Measurements from ENCODE around the gene ACKR2. TPM values are rescaled to one million over a fixed set of nuclear protein-coding genes. Genes with fewer than 3 reads are reported as not detected.

Gene ACKR2
- total and polyA plus RNA-seq, 2 of the 13 experiments (the other 11 are each of a cell fraction or from before 2014, with no cell fraction given), result 1.1 to 1.9 TPM

DNA sequence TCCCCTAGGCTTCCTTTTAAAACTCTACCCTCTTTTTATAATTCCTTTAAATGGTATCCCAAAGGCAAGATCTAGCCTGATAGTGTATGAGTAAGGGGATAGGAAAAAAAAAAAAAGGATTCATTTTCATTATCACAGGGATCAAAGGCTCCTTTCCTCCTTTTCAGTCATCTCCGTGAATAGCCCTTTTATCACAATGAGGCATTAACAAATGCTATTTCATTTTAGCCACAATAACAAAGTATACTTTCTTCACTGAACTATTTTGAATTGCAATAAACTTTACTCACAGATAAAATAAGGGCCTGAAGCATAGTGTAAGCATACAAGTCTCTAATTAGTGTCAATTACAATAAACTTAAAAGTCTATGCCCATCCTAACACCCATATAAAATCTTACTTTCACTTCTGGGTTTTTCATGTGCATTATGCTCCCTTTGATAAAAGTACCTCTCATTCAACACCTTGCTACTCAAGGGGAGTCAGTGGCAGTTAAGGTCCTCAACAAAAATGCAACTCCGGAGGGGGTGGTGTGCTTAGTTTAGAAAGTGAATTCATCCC lies 13.5 kb upstream of the ACKR2 start:
- 96% methylated on average over 2 of the region's 2 CpGs for WGBS (ENCODE audit: low lambda C conversion rate)
- TF ChIP-seq BHLHE40 (IDR thresholded peaks at IDR 0.05; ENCODE audit: low read length) (no peak), GZF1 (CRISPR knock-in tag; IDR thresholded peaks at IDR 0.05) (no peak), HOXA5 (CRISPR knock-in tag; IDR thresholded peaks at IDR 0.05) (no peak), ZNF841 (CRISPR knock-in tag; IDR thresholded peaks at IDR 0.05; ENCODE audit: borderline replicate concordance) (no peak), SRSF1 (optimal IDR thresholded peaks at IDR 0.05; ENCODE audit: low read depth, low read length) (no peak)
- TF ChIP-seq, protein P1, sequence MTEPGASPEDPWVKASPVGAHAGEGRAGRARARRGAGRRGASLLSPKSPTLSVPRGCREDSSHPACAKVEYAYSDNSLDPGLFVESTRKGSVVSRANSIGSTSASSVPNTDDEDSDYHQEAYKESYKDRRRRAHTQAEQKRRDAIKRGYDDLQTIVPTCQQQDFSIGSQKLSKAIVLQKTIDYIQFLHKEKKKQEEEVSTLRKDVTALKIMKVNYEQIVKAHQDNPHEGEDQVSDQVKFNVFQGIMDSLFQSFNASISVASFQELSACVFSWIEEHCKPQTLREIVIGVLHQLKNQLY (CRISPR knock-in tag; IDR thresholded peaks at IDR 0.05), result no peak
- no peak for DNase-seq (ENCODE audit: low spot score)
- Histone ChIP-seq H3K4me2 (ENCODE audit: low read depth, low read length) (no peak overlapping the region), H3K36me3 (replicated peaks in 1 of 2; ENCODE audit: control insufficient read depth in 1 of 2, insufficient read depth in 2 of 2, low read length in 2 of 2) (peaks cover 7 to 14% of the 10 kb centered on the region in 2 experiments), H3K4me3 (replicated peaks in 1 of 3; ENCODE audit: insufficient read depth in 1 of 3, low read depth in 2 of 3, low read length in 3 of 3) (no peak overlapping the region), H3K9me3 (ENCODE audit: low read length) (peaks cover 3% of the 10 kb centered on the region; the same call in 1 of the 2 replicates), H3K27me3 (ENCODE audit: control insufficient read depth in 1 of 2, insufficient read depth in 2 of 2, low read length in 2 of 2) (no peaks in the 10 kb centered on the region), H2AFZ (ENCODE audit: low read length) (no peak overlapping the region), H3K9ac (ENCODE audit: insufficient read depth, low read depth, low read length) (no peak overlapping the region), H3K27ac (ENCODE audit: extremely low read length, insufficient read depth, low read length) (no peak overlapping the region), H3K4me1 (ENCODE audit: insufficient read depth, low read length) (peaks cover 23% of the 10 kb centered on the region), H3K79me2 (ENCODE audit: insufficient read depth, low read length) (peaks cover 51% of the 10 kb centered on the region), H4K20me1 (ENCODE audit: insufficient read depth, low read length) (no peaks in the 10 kb centered on the region)
- intact Hi-C loops (cut with micrococcal nuclease; ENCODE audit: unreplicated experiment), result no loop called here
- FAIRE-seq, result no peak
- ChIA-PET POLR2A (interaction anchor here (1.4 to 4.5 kb wide), 2 partner anchors 9 to 25 kb away, joined by 5 to 40 read pairs; partner anchors contain the start of gene HIGD1A), CTCF (ENCODE audit: low intra/inter-chr PET ratio, low total read pairs) (interaction anchor here (0.7 kb wide), 1 partner anchor 546 kb away, joined by 3 read pairs; no protein-coding TSS in a partner anchor)
- no peak for ATAC-seq
- in situ Hi-C loops (cut with HindIII; ENCODE audit: extremely low pct_ligation_motif_present, low pct_unique_long_range_greater_than_20kb), result no loop called here
- TSS peak; percentile 16 for BruUV-seq (replicated peaks)

DNA sequence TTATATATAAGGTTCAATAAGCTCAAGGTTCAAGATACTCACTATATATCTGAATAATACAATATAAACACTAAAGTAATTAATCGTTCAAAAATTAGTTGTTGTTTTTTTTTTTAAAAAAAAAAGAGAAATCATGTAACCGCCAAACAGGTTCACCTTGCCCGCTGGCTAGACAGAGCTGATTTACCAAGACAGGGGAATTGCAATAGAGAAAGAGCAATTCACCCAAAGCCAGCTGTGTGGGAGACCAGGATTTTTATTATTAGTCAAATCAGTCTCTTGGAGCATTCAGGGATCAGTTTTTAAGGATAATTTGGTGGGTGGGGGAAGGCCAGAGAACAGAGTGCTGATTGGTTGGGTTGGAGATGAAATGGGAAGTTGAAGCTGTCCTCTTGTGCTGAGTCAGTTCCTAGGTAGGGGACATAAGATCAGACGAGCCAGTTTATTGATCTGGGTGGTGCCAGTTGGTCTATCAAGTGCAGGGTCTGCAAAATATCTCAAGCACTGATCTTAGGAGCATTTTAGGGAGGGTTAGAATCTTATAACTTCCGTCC lies 12.8 kb upstream of the ACKR2 start:
- TF ChIP-seq, protein P2, sequence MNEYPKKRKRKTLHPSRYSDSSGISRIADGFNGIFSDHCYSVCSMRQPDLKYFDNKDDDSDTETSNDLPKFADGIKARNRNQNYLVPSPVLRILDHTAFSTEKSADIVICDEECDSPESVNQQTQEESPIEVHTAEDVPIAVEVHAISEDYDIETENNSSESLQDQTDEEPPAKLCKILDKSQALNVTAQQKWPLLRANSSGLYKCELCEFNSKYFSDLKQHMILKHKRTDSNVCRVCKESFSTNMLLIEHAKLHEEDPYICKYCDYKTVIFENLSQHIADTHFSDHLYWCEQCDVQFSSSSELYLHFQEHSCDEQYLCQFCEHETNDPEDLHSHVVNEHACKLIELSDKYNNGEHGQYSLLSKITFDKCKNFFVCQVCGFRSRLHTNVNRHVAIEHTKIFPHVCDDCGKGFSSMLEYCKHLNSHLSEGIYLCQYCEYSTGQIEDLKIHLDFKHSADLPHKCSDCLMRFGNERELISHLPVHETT (CRISPR knock-in tag; conservative IDR thresholded peaks at IDR 0.05), result no peak
- TF ChIP-seq, protein P3, sequence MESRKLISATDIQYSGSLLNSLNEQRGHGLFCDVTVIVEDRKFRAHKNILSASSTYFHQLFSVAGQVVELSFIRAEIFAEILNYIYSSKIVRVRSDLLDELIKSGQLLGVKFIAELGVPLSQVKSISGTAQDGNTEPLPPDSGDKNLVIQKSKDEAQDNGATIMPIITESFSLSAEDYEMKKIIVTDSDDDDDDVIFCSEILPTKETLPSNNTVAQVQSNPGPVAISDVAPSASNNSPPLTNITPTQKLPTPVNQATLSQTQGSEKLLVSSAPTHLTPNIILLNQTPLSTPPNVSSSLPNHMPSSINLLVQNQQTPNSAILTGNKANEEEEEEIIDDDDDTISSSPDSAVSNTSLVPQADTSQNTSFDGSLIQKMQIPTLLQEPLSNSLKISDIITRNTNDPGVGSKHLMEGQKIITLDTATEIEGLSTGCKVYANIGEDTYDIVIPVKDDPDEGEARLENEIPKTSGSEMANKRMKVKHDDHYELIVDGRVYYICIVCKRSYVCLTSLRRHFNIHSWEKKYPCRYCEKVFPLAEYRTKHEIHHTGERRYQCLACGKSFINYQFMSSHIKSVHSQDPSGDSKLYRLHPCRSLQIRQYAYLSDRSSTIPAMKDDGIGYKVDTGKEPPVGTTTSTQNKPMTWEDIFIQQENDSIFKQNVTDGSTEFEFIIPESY (CRISPR knock-in tag; IDR thresholded peaks at IDR 0.05), result 0 out of 2 replicates have a peak, but pooled peaks have one; percentile 37
- TF ChIP-seq ZSCAN20 (CRISPR knock-in tag; IDR thresholded peaks at IDR 0.05; ENCODE audit: borderline replicate concordance) (no peak), PTBP1 (IDR thresholded peaks at IDR 0.05; ENCODE audit: low read depth, low read length, poor library complexity, severe bottlenecking) (no peak)
- H2AFZ ChIP-seq (ENCODE audit: low read length), result no peak overlapping the region
- ATAC-seq, result no peak
- intact Hi-C loops (cut with micrococcal nuclease; ENCODE audit: unreplicated experiment) (no loop called here), in situ Hi-C loops (cut with HindIII; ENCODE audit: extremely low pct_ligation_motif_present, low pct_unique_long_range_greater_than_20kb) (no loop called here)
- H3K4me1 ChIP-seq (ENCODE audit: insufficient read depth, low read length), result peaks cover 23% of the 10 kb centered on the region
- peaks cover 51% of the 10 kb centered on the region for H3K79me2 ChIP-seq (ENCODE audit: insufficient read depth, low read length)
- FAIRE-seq, result no peak
- no peak overlapping the region for H3K27ac ChIP-seq (ENCODE audit: extremely low read length, insufficient read depth, low read length)
- peaks cover 7 to 19% of the 10 kb centered on the region in 2 experiments for H3K36me3 ChIP-seq (replicated peaks in 1 of 2; ENCODE audit: control insufficient read depth in 1 of 2, insufficient read depth in 2 of 2, low read length in 2 of 2)
- 91% methylated on average over 4 of the region's 5 CpGs for WGBS (ENCODE audit: low lambda C conversion rate)
- POLR2A ChIA-PET, result interaction anchor here (1.4 to 4.5 kb wide), 2 partner anchors 8 to 26 kb away, joined by 5 to 40 read pairs; partner anchors contain the start of gene HIGD1A
- no peaks in the 10 kb centered on the region for H4K20me1 ChIP-seq (ENCODE audit: insufficient read depth, low read length)
- H3K4me2 ChIP-seq (ENCODE audit: low read depth, low read length), result no peak overlapping the region
- H3K4me3 ChIP-seq (replicated peaks in 1 of 3; ENCODE audit: insufficient read depth in 1 of 3, low read depth in 2 of 3, low read length in 3 of 3), result no peak overlapping the region
- no TSS peak for BruUV-seq (replicated peaks)
- no peak for DNase-seq (ENCODE audit: low spot score)
- CTCF ChIA-PET (ENCODE audit: low intra/inter-chr PET ratio, low total read pairs), result interaction anchor here (0.7 kb wide), 1 partner anchor 547 kb away, joined by 3 read pairs; no protein-coding TSS in a partner anchor
- H3K9me3 ChIP-seq (ENCODE audit: low read length), result peaks cover 3% of the 10 kb centered on the region; the same call in 1 of the 2 replicates
- H3K9ac ChIP-seq (ENCODE audit: insufficient read depth, low read depth, low read length), result no peak overlapping the region
- H3K27me3 ChIP-seq (ENCODE audit: control insufficient read depth in 1 of 2, insufficient read depth in 2 of 2, low read length in 2 of 2), result no peaks in the 10 kb centered on the region
